Keratinocyte (primary cell): Measurements from ENCODE around the gene RASL11A. TPM values are rescaled to one million over a fixed set of nuclear protein-coding genes. Genes with fewer than 3 reads are reported as not detected.

ENCODE experiments used
- DNase-seq: peaks from one replicate; pipeline ENCODE4 v3.0.0-alpha.2; 2011; ENCODE audit warnings: low read depth, missing footprints, low spot score
- FAIRE-seq: peaks from 2 replicates; lab custom pipeline; 2011; peaks lifted over from hg19 to GRCh38; lab: Jason Lieb, UNC
- H2AFZ ChIP-seq: 2 replicates; pipeline ENCODE4 v1.6.0; 2012; ENCODE audit warnings: low read length, control low read depth, inconsistent platforms; ENCODE audit not compliant: control insufficient read depth
- H3K27ac ChIP-seq: 2 replicates; pipeline ENCODE4 v1.5.1; 2011; ENCODE audit warnings: low read length; ENCODE audit not compliant: control insufficient read depth, insufficient read depth
- H3K27me3 ChIP-seq: 3 replicates; pipeline ENCODE4 v1.6.0; 2011; ENCODE audit warnings: low read length; ENCODE audit not compliant: control insufficient read depth, insufficient read depth; ENCODE audit errors: extremely low read depth
- H3K36me3 ChIP-seq, 2 experiments: 2 replicates in 1 of 2; 3 replicates in 1 of 2; pipeline ENCODE4 v1.5.1; 2011; ENCODE audit warnings: low read length in 2 of 2, mild to moderate bottlenecking in 1 of 2; ENCODE audit not compliant: control insufficient read depth in 2 of 2, insufficient read depth in 2 of 2; ENCODE audit errors: extremely low read depth in 1 of 2
- H3K4me1 ChIP-seq: 3 replicates; pipeline ENCODE4 v1.5.1; 2011; ENCODE audit warnings: low read length; ENCODE audit not compliant: control insufficient read depth, insufficient read depth; ENCODE audit errors: extremely low read depth
- H3K4me2 ChIP-seq: 3 replicates; pipeline ENCODE4 v1.6.0; 2011; ENCODE audit warnings: low read depth, low read length; ENCODE audit not compliant: control insufficient read depth, insufficient read depth; ENCODE audit errors: extremely low read depth
- H3K4me3 ChIP-seq, 3 experiments: fragments of 200-600 bp in 1 of 3; sonication (generic) in 1 of 3; 2 replicates in 2 of 3; 3 replicates in 1 of 3; pipeline ENCODE4 v1.5.1; 2011 to 2016; ENCODE audit warnings: low read length in 3 of 3, mild to moderate bottlenecking in 3 of 3, control low read depth in 2 of 3, inconsistent platforms in 1 of 3, low read depth in 1 of 3, mixed read lengths in 1 of 3, mixed run types in 1 of 3, moderate library complexity in 1 of 3; ENCODE audit not compliant: control insufficient read depth in 2 of 3, insufficient read depth in 2 of 3; ENCODE audit errors: extremely low read depth in 1 of 3
- H3K79me2 ChIP-seq: 2 replicates; pipeline ENCODE4 v1.6.0; 2012; ENCODE audit warnings: low read length; ENCODE audit not compliant: control insufficient read depth, insufficient read depth
- H3K9ac ChIP-seq: 3 replicates; pipeline ENCODE4 v1.6.0; 2011; ENCODE audit warnings: low read length; ENCODE audit not compliant: control insufficient read depth, insufficient read depth; ENCODE audit errors: extremely low read depth
- H3K9me1 ChIP-seq: 3 replicates; pipeline ENCODE4 v1.6.0; 2011; ENCODE audit warnings: low read length; ENCODE audit not compliant: control insufficient read depth, insufficient read depth; ENCODE audit errors: extremely low read depth
- H3K9me3 ChIP-seq: 2 replicates; pipeline ENCODE4 v1.5.1; 2012; ENCODE audit warnings: low read depth, low read length; ENCODE audit not compliant: control insufficient read depth
- H4K20me1 ChIP-seq: 3 replicates; pipeline ENCODE4 v1.6.0; 2011; ENCODE audit warnings: low read length; ENCODE audit not compliant: control insufficient read depth, insufficient read depth; ENCODE audit errors: extremely low read depth
- EZH2 ChIP-seq: IDR thresholded peaks from one replicate; pipeline ENCODE4 v1.6.1; 2012; ENCODE audit warnings: inconsistent platforms, mild to moderate bottlenecking, low read length, moderate library complexity
- dilution Hi-C: fragments of 300-500 bp; cut with MboI; formaldehyde crosslinking; loops from one replicate; pipeline ENCODE4 v1.7.0; 2020; ENCODE audit warnings: low sequenced_read_pairs; ENCODE audit not compliant: extremely low pct_ligation_motif_present
- polyA plus RNA-seq, 5 experiments: library from polyadenylated mRNA; depleted of rRNA in 3 of 5; stranded (reverse) in 3 of 5; stranded (forward) in 1 of 5; unstranded in 1 of 5; fragments of >200 nt; gene quantifications; 1 replicate in 1 of 5; 2 replicates in 3 of 5; 3 replicates in 1 of 5; pipeline versions ENCODE4 v1.2.1 to v1.2.3, GENCODE V29; 2011 to 2012; ENCODE audit warnings: missing spikeins in 2 of 5, low read depth in 1 of 5, low replicate concordance in 1 of 5
- TF ChIP-seq, protein P1 (sequence below), 3 experiments: IDR thresholded peaks in 1 of 3; conservative IDR thresholded peaks in 1 of 3; optimal IDR thresholded peaks in 1 of 3; 2 replicates in 2 of 3; 3 replicates in 1 of 3; pipeline versions ENCODE3 to v1.5.1; 2011; ENCODE audit warnings: low read length in 3 of 3, mild to moderate bottlenecking in 3 of 3, moderate library complexity in 2 of 3, control low read depth in 1 of 3, inconsistent platforms in 1 of 3; ENCODE audit not compliant: insufficient read depth in 2 of 3; ENCODE audit errors: extremely low read depth in 1 of 3

Gene RASL11A
- polyA plus RNA-seq, 1 donor (not counting 4 experiments of a cell fraction or from before 2014, with no cell fraction given): 1.5 TPM

DNA sequence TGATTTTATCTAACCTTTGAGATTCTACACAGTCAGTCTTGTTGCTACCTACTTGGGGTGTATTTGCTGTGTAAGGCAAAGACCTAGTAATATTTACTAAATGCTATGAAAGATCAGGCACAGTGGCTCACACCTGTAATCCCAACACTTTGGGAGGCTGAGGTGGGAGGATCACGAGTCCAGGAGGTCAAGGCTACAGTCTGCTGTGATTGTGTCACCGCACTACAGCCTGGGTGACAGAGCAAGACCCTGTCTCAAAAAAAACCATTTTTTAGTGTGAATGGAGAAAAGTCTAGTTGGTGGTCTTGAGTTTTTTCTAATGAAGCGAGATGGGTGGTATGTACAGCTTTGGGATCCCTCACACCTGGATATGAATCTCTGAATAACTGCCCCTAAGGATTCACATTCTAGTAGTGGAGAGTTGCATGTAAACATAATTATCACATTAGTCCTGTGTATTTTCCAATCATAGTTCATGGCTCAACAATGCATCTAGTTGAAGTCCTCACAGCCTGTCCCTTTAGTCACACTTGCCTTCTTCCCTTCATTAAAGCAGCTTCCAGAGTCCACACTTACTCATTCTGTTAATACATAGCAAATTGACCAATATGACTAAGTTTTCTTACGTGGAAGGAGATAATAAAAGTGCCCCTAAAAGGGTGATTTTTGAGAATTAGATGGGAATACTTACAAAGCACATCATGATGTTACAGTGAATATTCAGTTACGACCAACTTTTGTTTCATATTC, 11.8 kb upstream of the RASL11A start:
- dilution Hi-C loops: no loop called here
- no peak overlapping the region for H3K27ac ChIP-seq
- no peak for DNase-seq
- peaks cover 17% of the 10 kb centered on the region for H4K20me1 ChIP-seq
- no peak overlapping the region for H2AFZ ChIP-seq
- no peak overlapping the region for H3K9ac ChIP-seq
- no peaks in the 10 kb centered on the region for H3K9me3 ChIP-seq
- H3K36me3 ChIP-seq: peaks cover 23 to 45% of the 10 kb centered on the region in 2 experiments
- no peak overlapping the region for H3K4me3 ChIP-seq
- no peak for FAIRE-seq
- H3K27me3 ChIP-seq: no peaks in the 10 kb centered on the region
- peaks cover 31% of the 10 kb centered on the region for H3K79me2 ChIP-seq
- no peak overlapping the region for H3K4me2 ChIP-seq
- H3K4me1 ChIP-seq: peaks cover 26% of the 10 kb centered on the region
- peaks cover 10% of the 10 kb centered on the region for H3K9me1 ChIP-seq
- no peak for TF ChIP-seq EZH2
- TF ChIP-seq, protein P1, sequence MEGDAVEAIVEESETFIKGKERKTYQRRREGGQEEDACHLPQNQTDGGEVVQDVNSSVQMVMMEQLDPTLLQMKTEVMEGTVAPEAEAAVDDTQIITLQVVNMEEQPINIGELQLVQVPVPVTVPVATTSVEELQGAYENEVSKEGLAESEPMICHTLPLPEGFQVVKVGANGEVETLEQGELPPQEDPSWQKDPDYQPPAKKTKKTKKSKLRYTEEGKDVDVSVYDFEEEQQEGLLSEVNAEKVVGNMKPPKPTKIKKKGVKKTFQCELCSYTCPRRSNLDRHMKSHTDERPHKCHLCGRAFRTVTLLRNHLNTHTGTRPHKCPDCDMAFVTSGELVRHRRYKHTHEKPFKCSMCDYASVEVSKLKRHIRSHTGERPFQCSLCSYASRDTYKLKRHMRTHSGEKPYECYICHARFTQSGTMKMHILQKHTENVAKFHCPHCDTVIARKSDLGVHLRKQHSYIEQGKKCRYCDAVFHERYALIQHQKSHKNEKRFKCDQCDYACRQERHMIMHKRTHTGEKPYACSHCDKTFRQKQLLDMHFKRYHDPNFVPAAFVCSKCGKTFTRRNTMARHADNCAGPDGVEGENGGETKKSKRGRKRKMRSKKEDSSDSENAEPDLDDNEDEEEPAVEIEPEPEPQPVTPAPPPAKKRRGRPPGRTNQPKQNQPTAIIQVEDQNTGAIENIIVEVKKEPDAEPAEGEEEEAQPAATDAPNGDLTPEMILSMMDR (optimal IDR thresholded peaks at IDR 0.05 in 1 of 3, IDR thresholded peaks at IDR 0.05 in 1 of 3, conservative IDR thresholded peaks at IDR 0.05 in 1 of 3; ENCODE audit: extremely low read depth in 1 of 3, insufficient read depth in 2 of 3, low read length in 3 of 3): no peak

DNA sequence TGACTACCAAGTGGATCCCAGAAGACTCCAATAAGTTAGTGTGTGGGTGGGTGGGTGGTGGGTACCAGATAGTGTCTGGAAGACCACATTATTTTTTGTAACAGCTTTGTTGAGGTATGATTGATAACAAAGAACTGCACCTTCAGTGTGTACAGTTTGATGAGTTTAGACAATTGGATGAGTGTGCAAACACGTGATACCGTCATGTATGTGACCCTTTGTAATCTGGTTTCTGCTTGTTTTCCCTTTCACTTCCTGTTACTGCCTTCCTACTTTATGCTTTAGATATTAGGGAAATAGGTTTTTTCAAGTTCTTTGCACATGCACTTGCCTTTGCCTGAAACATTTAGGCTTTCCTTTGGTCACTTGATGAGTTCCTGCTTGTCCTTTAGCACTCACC, 10.8 kb upstream of the RASL11A start:
- dilution Hi-C loops: no loop called here
- H3K27ac ChIP-seq: no peak overlapping the region

More for the DNA sequence above, 10.8 kb upstream of the RASL11A start:
- H3K36me3 ChIP-seq: peaks cover 16 to 35% of the 10 kb centered on the region in 2 experiments
- no peak overlapping the region for H3K9ac ChIP-seq
- peaks cover 18% of the 10 kb centered on the region for H3K4me1 ChIP-seq
- H3K4me2 ChIP-seq: no peak overlapping the region
- DNase-seq: no peak
- H3K9me1 ChIP-seq: peaks cover 7% of the 10 kb centered on the region
- H3K27me3 ChIP-seq: no peaks in the 10 kb centered on the region
- H3K79me2 ChIP-seq: peaks cover 21% of the 10 kb centered on the region
- H4K20me1 ChIP-seq: peaks cover 17% of the 10 kb centered on the region
- H3K4me3 ChIP-seq: no peak overlapping the region
- no peak for TF ChIP-seq EZH2
- H2AFZ ChIP-seq: no peak overlapping the region
- no peaks in the 10 kb centered on the region for H3K9me3 ChIP-seq
- no peak for FAIRE-seq
